ENCODE results near the gene ADAMTSL2.

The ADAMTSL2 gene

GRCh38 chr9:133502112-133502511 is 32.4 kb upstream of the ADAMTSL2 start:
- DNase-seq = no peak

GRCh38 chr9:133505186-133505830 is 29.2 kb upstream of the ADAMTSL2 start:
- no peak for DNase-seq

- DNase-seq = no peak
Observed at GRCh38 chr9:133505901-133506652, 28.4 kb upstream of the ADAMTSL2 start.

- no peak for DNase-seq
Observed at GRCh38 chr9:133506653-133507038, 27.9 kb upstream of the ADAMTSL2 start.

- no peak for DNase-seq
Observed at GRCh38 chr9:133507246-133507965, 27.1 kb upstream of the ADAMTSL2 start.

- DNase-seq = no peak
Observed at GRCh38 chr9:133508046-133508445, 26.5 kb upstream of the ADAMTSL2 start.

- no peak for DNase-seq
Observed at GRCh38 chr9:133509179-133510083, 25.1 kb upstream of the ADAMTSL2 start.

GRCh38 chr9:133510926-133511505 is 23.5 kb upstream of the ADAMTSL2 start:
- no peak for DNase-seq

- no peak for DNase-seq
Observed at GRCh38 chr9:133511607-133512006, 22.9 kb upstream of the ADAMTSL2 start.

GRCh38 chr9:133512253-133513213 is 22.0 kb upstream of the ADAMTSL2 start:
- DNase-seq = no peak

GRCh38 chr9:133513214-133514100 is 21.0 kb upstream of the ADAMTSL2 start:
- no peak for DNase-seq

- no peak for DNase-seq
Observed at GRCh38 chr9:133514460-133515239, 19.9 kb upstream of the ADAMTSL2 start.

- no peak for DNase-seq
Observed at GRCh38 chr9:133515240-133515610, 19.3 kb upstream of the ADAMTSL2 start.

GRCh38 chr9:133515615-133516255 is 18.8 kb upstream of the ADAMTSL2 start:
- no peak for DNase-seq

- DNase-seq = no peak
Observed at GRCh38 chr9:133516256-133516960, 18.1 kb upstream of the ADAMTSL2 start.

GRCh38 chr9:133516961-133517350 is 17.5 kb upstream of the ADAMTSL2 start:
- no peak for DNase-seq

- no peak for DNase-seq
Observed at GRCh38 chr9:133517711-133518110, 16.8 kb upstream of the ADAMTSL2 start.

- DNase-seq = no peak
Observed at GRCh38 chr9:133518200-133518599, 16.3 kb upstream of the ADAMTSL2 start.

Data from activated CD4-positive, alpha-beta T cell treated with anti-CD3 and anti-CD28 coated beads for 48 hours (primary cell).